HEK293 (cell line): ENCODE results near the gene CDC34.
A peak's percentile ranks its signal among the peaks of the same experiment; 100 is the strongest.

ENCODE experiments used
- CTCF ChIA-PET: fragments of 350-600 bp; formaldehyde crosslinking; extraction: SDS; loops from one replicate; lab custom pipeline; 2021; ENCODE audit warnings: antibody characterized with exemption; lab: Yijun Ruan, JAX
- POLR2A ChIA-PET: fragments of 300-600 bp; formaldehyde crosslinking; extraction: SDS; loops from one replicate; lab custom pipeline; 2020; ENCODE audit warnings: antibody characterized with exemption, inconsistent platforms; lab: Yijun Ruan, JAX
- H3K27ac ChIP-seq: fragments of 200-500 bp; sonication (Bioruptor generic); 2 replicates; pipeline ENCODE4 v1.5.1; 2014; ENCODE audit warnings: low read depth, low read length, control low read depth, inconsistent platforms; ENCODE audit errors: extremely low read depth
- H3K36me3 ChIP-seq, 2 experiments: fragments of 200-500 bp in 1 of 2; sonication (Bioruptor generic) in 1 of 2; 1 replicate in 1 of 2; 2 replicates in 1 of 2; pipeline ENCODE4 v1.5.1; 2014 to 2017; ENCODE audit warnings: inconsistent platforms in 2 of 2, low read length in 2 of 2; ENCODE audit not compliant: control insufficient read depth in 2 of 2, insufficient read depth in 1 of 2
- H3K4me1 ChIP-seq: fragments of 200-500 bp; sonication (Bioruptor generic); 2 replicates; pipeline ENCODE4 v1.5.1; 2014; ENCODE audit warnings: mild to moderate bottlenecking, low read length, inconsistent platforms; ENCODE audit not compliant: control insufficient read depth, insufficient read depth
- H3K4me3 ChIP-seq: 2 replicates; pipeline ENCODE4 v1.5.1; 2011; ENCODE audit warnings: low read depth, mild to moderate bottlenecking, control low read depth, low read length, moderate library complexity
- H3K9me3 ChIP-seq: fragments of 200-500 bp; sonication (Bioruptor generic); 2 replicates; pipeline ENCODE4 v1.5.1; 2014; ENCODE audit warnings: low read depth, low read length, inconsistent platforms; ENCODE audit not compliant: control insufficient read depth, insufficient read depth
- HOXC10 ChIP-seq: sonication (generic); formaldehyde crosslinking; IDR thresholded peaks from 2 replicates; pipeline ENCODE4 v1.8.1; 2023; ENCODE audit warnings: mild to moderate bottlenecking, missing genetic modification reagents
- HOXD13 ChIP-seq: sonication (generic); formaldehyde crosslinking; IDR thresholded peaks from 2 replicates; pipeline ENCODE4 v1.8.0; 2022; ENCODE audit warnings: missing genetic modification reagents, borderline replicate concordance
- KLF1 ChIP-seq: fragments of 450-650 bp; formaldehyde crosslinking; IDR thresholded peaks from 2 replicates; pipeline ENCODE4 v1.5.1; 2016; ENCODE audit warnings: missing biosample characterization, missing genetic modification characterization
- KLF8 ChIP-seq: fragments of 450-650 bp; formaldehyde crosslinking; IDR thresholded peaks from 2 replicates; pipeline ENCODE4 v1.5.1; 2016; ENCODE audit warnings: missing biosample characterization, missing genetic modification characterization
- ZBTB8A ChIP-seq: fragments of 450-650 bp; formaldehyde crosslinking; IDR thresholded peaks from 2 replicates; pipeline ENCODE4 v1.5.1; 2016; ENCODE audit warnings: missing biosample characterization, missing genetic modification characterization
- ZFHX2 ChIP-seq: fragments of 450-650 bp; formaldehyde crosslinking; conservative IDR thresholded peaks from 2 replicates; pipeline ENCODE4 v1.5.1; 2016; ENCODE audit warnings: missing biosample characterization, missing genetic modification characterization
- ZFP69B ChIP-seq: fragments of 450-650 bp; formaldehyde crosslinking; IDR thresholded peaks from 2 replicates; pipeline ENCODE4 v1.5.1; 2016; ENCODE audit warnings: missing biosample characterization, missing genetic modification characterization
- ZNF157 ChIP-seq: fragments of 450-650 bp; formaldehyde crosslinking; IDR thresholded peaks from 2 replicates; pipeline ENCODE4 v1.5.1; 2016; ENCODE audit warnings: missing biosample characterization, missing genetic modification characterization
- ZNF701 ChIP-seq: fragments of 450-650 bp; formaldehyde crosslinking; IDR thresholded peaks from 2 replicates; pipeline ENCODE4 v1.5.1; 2016; ENCODE audit warnings: missing biosample characterization, missing genetic modification characterization
- ZNF830 ChIP-seq: fragments of 450-650 bp; IDR thresholded peaks from 2 replicates; pipeline ENCODE4 v1.5.0; 2018; ENCODE audit warnings: missing biosample characterization, missing genetic modification characterization, low read depth, mild to moderate bottlenecking, moderate library complexity
- TF ChIP-seq, protein P1 (sequence below): fragments of 450-650 bp; formaldehyde crosslinking; IDR thresholded peaks from 2 replicates; pipeline ENCODE4 v1.5.1; 2016; ENCODE audit warnings: missing biosample characterization, missing genetic modification characterization
- TF ChIP-seq, protein P2 (sequence below): fragments of 450-650 bp; formaldehyde crosslinking; IDR thresholded peaks from 2 replicates; pipeline ENCODE4 v1.5.1; 2017; ENCODE audit warnings: missing biosample characterization, missing genetic modification characterization
- TF ChIP-seq, protein P3 (sequence below): fragments of 450-650 bp; formaldehyde crosslinking; IDR thresholded peaks from 2 replicates; pipeline ENCODE4 v1.5.1; 2016; ENCODE audit warnings: missing biosample characterization, missing genetic modification characterization
- TF ChIP-seq, protein P4 (sequence below): fragments of 450-650 bp; formaldehyde crosslinking; IDR thresholded peaks from 2 replicates; pipeline ENCODE4 v1.5.1; 2016; ENCODE audit warnings: missing biosample characterization, missing genetic modification characterization
- TF ChIP-seq, protein P5 (sequence below): fragments of 450-650 bp; formaldehyde crosslinking; IDR thresholded peaks from 2 replicates; pipeline ENCODE4 v1.5.1; 2016; ENCODE audit warnings: missing biosample characterization, missing genetic modification characterization
- TF ChIP-seq, protein P6 (sequence below): fragments of 450-650 bp; formaldehyde crosslinking; IDR thresholded peaks from 2 replicates; pipeline ENCODE4 v1.5.1; 2016; ENCODE audit warnings: missing biosample characterization, missing genetic modification characterization

CDC34 gene

DNA sequence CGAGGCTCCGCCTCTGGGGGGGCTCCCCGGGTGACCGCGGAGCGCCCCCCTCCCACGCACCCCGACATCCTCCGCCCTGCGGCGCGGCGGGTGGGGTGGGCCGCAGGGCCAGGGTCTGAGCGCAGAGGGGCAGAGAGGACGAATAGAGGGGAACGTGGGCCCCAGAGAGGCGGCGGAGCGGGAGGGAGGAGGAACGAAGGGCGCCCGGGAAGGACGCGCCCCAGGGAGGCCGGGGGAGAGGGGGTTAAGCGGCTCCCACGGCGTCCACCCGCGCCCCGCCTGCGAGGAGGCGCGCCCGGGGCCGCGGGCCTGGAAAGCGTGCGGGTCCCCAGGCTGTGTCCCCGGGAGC, 59.2 kb downstream of the CDC34 start:
- peak overlapping the region; percentile 24 for H3K4me3 ChIP-seq

DNA sequence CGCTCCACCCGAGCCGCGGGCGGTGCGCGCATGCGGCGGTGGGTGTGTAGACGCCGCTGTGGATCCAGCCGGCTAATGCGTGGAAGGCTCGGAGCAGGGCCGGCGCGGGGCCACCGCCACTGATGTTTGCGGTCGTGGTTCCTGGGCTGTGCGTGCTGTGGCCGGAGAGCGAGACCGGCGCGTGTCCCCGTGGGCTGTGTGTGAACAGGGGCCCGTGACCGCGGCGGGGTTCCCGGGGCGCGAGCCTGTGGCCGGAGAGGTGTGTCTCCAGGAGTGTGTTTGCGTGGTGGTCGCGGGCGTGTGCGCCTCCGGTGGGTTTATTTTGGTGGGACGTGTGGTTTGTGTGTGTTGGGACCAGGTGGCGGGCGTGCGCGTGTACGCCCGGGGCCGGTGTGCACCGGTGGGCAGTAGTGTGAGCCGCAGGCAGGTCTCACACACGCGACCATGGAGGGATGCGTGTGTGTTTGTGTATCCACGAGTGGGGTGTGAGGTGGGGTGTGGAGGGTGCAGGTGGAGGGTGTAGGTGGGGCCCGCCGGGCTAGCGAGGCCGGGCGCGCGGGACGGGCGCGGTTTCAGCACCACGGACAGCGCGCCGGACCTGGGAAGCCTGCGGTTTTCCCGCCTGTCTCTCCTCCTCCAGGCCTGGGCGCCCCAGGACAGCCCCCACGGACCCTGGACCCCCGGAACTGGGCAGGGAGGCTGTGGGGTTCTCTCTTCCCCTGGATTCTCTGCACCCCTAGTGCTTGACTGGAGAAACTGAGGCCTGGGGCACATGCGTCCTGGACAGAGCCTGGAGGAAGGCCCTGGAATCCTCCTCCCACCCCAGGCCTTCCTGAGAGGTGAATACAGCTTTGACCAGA, 59.8 kb downstream of the CDC34 start:
- TF ChIP-seq, protein P1, sequence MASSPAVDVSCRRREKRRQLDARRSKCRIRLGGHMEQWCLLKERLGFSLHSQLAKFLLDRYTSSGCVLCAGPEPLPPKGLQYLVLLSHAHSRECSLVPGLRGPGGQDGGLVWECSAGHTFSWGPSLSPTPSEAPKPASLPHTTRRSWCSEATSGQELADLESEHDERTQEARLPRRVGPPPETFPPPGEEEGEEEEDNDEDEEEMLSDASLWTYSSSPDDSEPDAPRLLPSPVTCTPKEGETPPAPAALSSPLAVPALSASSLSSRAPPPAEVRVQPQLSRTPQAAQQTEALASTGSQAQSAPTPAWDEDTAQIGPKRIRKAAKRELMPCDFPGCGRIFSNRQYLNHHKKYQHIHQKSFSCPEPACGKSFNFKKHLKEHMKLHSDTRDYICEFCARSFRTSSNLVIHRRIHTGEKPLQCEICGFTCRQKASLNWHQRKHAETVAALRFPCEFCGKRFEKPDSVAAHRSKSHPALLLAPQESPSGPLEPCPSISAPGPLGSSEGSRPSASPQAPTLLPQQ (tag by site-specific recombination): peak; percentile 48; the same call in 1 of the 2 replicates
- TF ChIP-seq ZFHX2 (tag by site-specific recombination) (peak; percentile 29), HOXD13 (0 out of 2 replicates have a peak, but pooled peaks have one; percentile 51), ZNF157 (tag by site-specific recombination) (no peak), KLF8 (tag by site-specific recombination) (peak; percentile 79; the same call in 1 of the 2 replicates), HOXC10 (CRISPR knock-in tag) (peak; percentile 70; the same call in 1 of the 2 replicates), ZBTB8A (tag by site-specific recombination) (0 out of 2 replicates have a peak, but pooled peaks have one; percentile 16), KLF1 (peak; percentile 41; the same call in 1 of the 2 replicates), ZNF701 (no peak), ZFP69B (peak; percentile 80)
- TF ChIP-seq, protein P2, sequence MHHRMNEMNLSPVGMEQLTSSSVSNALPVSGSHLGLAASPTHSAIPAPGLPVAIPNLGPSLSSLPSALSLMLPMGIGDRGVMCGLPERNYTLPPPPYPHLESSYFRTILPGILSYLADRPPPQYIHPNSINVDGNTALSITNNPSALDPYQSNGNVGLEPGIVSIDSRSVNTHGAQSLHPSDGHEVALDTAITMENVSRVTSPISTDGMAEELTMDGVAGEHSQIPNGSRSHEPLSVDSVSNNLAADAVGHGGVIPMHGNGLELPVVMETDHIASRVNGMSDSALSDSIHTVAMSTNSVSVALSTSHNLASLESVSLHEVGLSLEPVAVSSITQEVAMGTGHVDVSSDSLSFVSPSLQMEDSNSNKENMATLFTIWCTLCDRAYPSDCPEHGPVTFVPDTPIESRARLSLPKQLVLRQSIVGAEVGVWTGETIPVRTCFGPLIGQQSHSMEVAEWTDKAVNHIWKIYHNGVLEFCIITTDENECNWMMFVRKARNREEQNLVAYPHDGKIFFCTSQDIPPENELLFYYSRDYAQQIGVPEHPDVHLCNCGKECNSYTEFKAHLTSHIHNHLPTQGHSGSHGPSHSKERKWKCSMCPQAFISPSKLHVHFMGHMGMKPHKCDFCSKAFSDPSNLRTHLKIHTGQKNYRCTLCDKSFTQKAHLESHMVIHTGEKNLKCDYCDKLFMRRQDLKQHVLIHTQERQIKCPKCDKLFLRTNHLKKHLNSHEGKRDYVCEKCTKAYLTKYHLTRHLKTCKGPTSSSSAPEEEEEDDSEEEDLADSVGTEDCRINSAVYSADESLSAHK (tag by site-specific recombination): no peak
- TF ChIP-seq, protein P3, sequence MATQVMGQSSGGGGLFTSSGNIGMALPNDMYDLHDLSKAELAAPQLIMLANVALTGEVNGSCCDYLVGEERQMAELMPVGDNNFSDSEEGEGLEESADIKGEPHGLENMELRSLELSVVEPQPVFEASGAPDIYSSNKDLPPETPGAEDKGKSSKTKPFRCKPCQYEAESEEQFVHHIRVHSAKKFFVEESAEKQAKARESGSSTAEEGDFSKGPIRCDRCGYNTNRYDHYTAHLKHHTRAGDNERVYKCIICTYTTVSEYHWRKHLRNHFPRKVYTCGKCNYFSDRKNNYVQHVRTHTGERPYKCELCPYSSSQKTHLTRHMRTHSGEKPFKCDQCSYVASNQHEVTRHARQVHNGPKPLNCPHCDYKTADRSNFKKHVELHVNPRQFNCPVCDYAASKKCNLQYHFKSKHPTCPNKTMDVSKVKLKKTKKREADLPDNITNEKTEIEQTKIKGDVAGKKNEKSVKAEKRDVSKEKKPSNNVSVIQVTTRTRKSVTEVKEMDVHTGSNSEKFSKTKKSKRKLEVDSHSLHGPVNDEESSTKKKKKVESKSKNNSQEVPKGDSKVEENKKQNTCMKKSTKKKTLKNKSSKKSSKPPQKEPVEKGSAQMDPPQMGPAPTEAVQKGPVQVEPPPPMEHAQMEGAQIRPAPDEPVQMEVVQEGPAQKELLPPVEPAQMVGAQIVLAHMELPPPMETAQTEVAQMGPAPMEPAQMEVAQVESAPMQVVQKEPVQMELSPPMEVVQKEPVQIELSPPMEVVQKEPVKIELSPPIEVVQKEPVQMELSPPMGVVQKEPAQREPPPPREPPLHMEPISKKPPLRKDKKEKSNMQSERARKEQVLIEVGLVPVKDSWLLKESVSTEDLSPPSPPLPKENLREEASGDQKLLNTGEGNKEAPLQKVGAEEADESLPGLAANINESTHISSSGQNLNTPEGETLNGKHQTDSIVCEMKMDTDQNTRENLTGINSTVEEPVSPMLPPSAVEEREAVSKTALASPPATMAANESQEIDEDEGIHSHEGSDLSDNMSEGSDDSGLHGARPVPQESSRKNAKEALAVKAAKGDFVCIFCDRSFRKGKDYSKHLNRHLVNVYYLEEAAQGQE (tag by site-specific recombination): peak; percentile 97
- TF ChIP-seq, protein P4, sequence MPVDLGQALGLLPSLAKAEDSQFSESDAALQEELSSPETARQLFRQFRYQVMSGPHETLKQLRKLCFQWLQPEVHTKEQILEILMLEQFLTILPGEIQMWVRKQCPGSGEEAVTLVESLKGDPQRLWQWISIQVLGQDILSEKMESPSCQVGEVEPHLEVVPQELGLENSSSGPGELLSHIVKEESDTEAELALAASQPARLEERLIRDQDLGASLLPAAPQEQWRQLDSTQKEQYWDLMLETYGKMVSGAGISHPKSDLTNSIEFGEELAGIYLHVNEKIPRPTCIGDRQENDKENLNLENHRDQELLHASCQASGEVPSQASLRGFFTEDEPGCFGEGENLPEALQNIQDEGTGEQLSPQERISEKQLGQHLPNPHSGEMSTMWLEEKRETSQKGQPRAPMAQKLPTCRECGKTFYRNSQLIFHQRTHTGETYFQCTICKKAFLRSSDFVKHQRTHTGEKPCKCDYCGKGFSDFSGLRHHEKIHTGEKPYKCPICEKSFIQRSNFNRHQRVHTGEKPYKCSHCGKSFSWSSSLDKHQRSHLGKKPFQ (tag by site-specific recombination): peak; percentile 73; the same call in 1 of the 2 replicates
- TF ChIP-seq, protein P5, sequence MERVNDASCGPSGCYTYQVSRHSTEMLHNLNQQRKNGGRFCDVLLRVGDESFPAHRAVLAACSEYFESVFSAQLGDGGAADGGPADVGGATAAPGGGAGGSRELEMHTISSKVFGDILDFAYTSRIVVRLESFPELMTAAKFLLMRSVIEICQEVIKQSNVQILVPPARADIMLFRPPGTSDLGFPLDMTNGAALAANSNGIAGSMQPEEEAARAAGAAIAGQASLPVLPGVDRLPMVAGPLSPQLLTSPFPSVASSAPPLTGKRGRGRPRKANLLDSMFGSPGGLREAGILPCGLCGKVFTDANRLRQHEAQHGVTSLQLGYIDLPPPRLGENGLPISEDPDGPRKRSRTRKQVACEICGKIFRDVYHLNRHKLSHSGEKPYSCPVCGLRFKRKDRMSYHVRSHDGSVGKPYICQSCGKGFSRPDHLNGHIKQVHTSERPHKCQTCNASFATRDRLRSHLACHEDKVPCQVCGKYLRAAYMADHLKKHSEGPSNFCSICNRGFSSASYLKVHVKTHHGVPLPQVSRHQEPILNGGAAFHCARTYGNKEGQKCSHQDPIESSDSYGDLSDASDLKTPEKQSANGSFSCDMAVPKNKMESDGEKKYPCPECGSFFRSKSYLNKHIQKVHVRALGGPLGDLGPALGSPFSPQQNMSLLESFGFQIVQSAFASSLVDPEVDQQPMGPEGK (tag by site-specific recombination): 0 out of 2 replicates have a peak, but pooled peaks have one; percentile 13
- peaks cover 7% of the 10 kb centered on the region; the same call in 1 of the 2 replicates for H3K4me1 ChIP-seq
- no peaks in the 10 kb centered on the region for H3K36me3 ChIP-seq
- no peak overlapping the region for H3K27ac ChIP-seq
- ChIA-PET POLR2A (no interaction called here), CTCF (no interaction called here)
- H3K4me3 ChIP-seq: no peak overlapping the region
- no peaks in the 10 kb centered on the region for H3K9me3 ChIP-seq

More for the DNA sequence above, 59.2 kb downstream of the CDC34 start:
- POLR2A ChIA-PET: no interaction called here
- Histone ChIP-seq H3K27ac (no peak overlapping the region; the same call in 1 of the 2 replicates), H3K4me1 (peaks cover 7% of the 10 kb centered on the region; the same call in 1 of the 2 replicates), H3K36me3 (no peaks in the 10 kb centered on the region), H3K9me3 (no peaks in the 10 kb centered on the region)
- CTCF ChIA-PET: no interaction called here
- TF ChIP-seq KLF8 (tag by site-specific recombination): 0 out of 2 replicates have a peak, but pooled peaks have one; percentile 21
- TF ChIP-seq, protein P6, sequence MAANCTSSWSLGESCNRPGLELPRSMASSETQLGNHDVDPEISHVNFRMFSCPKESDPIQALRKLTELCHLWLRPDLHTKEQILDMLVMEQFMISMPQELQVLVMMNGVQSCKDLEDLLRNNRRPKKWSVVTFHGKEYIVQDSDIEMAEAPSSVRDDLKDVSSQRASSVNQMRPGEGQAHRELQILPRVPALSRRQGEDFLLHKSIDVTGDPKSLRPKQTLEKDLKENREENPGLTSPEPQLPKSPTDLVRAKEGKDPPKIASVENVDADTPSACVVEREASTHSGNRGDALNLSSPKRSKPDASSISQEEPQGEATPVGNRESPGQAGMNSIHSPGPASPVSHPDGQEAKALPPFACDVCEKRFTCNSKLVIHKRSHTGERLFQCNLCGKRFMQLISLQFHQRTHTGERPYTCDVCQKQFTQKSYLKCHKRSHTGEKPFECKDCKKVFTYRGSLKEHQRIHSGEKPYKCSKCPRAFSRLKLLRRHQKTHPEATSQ (tag by site-specific recombination): no peak
- TF ChIP-seq ZNF830 (tag by site-specific recombination): no peak
